Trophoblast cell (in vitro differentiated cells and primary cell): ENCODE data around the gene CACTIN.

Experiments used
- DNase-seq, 2 donors: peaks; one replicate each; pipeline ENCODE4 v3.0.0-alpha.2; 2016
- H2AFZ ChIP-seq: 2 replicates; pipeline ENCODE4 v1.6.1; 2013; ENCODE audit warnings: low read length, moderate library complexity, mild to moderate bottlenecking; ENCODE audit not compliant: insufficient read depth, poor library complexity
- H2AK5ac ChIP-seq: 2 replicates; pipeline ENCODE4 v1.6.1; 2013; ENCODE audit warnings: mild to moderate bottlenecking, low read length
- H2BK120ac ChIP-seq: 2 replicates; pipeline ENCODE4 v1.6.1; 2013; ENCODE audit warnings: low read length, mild to moderate bottlenecking, moderate library complexity; ENCODE audit not compliant: insufficient read depth, poor library complexity
- H2BK12ac ChIP-seq: 2 replicates; pipeline ENCODE4 v1.6.1; 2013; ENCODE audit warnings: mild to moderate bottlenecking, low read length, moderate library complexity
- H2BK5ac ChIP-seq: 2 replicates; pipeline ENCODE4 v1.6.1; 2013; ENCODE audit warnings: low read length, low read depth, moderate library complexity, mild to moderate bottlenecking; ENCODE audit not compliant: poor library complexity
- H3K14ac ChIP-seq: 2 replicates; pipeline ENCODE4 v1.6.1; 2013; ENCODE audit warnings: mild to moderate bottlenecking, low read length
- H3K18ac ChIP-seq: 2 replicates; pipeline ENCODE4 v1.6.1; 2013; ENCODE audit warnings: mild to moderate bottlenecking, low read length
- H3K23ac ChIP-seq: 2 replicates; pipeline ENCODE4 v1.6.1; 2013; ENCODE audit warnings: low read length
- H3K27ac ChIP-seq: 2 replicates; pipeline ENCODE4 v1.5.1; 2013; ENCODE audit warnings: low read depth, mild to moderate bottlenecking, inconsistent platforms, low read length, moderate library complexity
- H3K27me3 ChIP-seq: 2 replicates; pipeline ENCODE4 v1.6.1; 2013; ENCODE audit warnings: inconsistent platforms, mild to moderate bottlenecking, low read length, moderate library complexity; ENCODE audit not compliant: insufficient read depth
- H3K36me3 ChIP-seq, 2 experiments: 1 replicate in 1 of 2; 2 replicates in 1 of 2; pipeline ENCODE4 v1.6.1; 2013; ENCODE audit warnings: low read length in 2 of 2, mild to moderate bottlenecking in 2 of 2, moderate library complexity in 1 of 2; ENCODE audit not compliant: insufficient read depth in 2 of 2, control insufficient read depth in 1 of 2
- H3K4ac ChIP-seq: 2 replicates; pipeline ENCODE4 v1.6.1; 2013; ENCODE audit warnings: low read depth, mild to moderate bottlenecking, low read length, moderate library complexity
- H3K4me1 ChIP-seq, 2 experiments: 1 replicate in 1 of 2; 2 replicates in 1 of 2; pipeline ENCODE4 v1.6.1; 2013; ENCODE audit warnings: low read length in 2 of 2, mild to moderate bottlenecking in 2 of 2, moderate library complexity in 1 of 2; ENCODE audit not compliant: insufficient read depth in 2 of 2, control insufficient read depth in 1 of 2
- H3K4me2 ChIP-seq: 2 replicates; pipeline ENCODE4 v1.6.1; 2013; ENCODE audit warnings: inconsistent platforms, mild to moderate bottlenecking, low read length, moderate library complexity
- H3K4me3 ChIP-seq: 2 replicates; pipeline ENCODE4 v1.5.1; 2013; ENCODE audit warnings: mild to moderate bottlenecking, low read depth, low read length, inconsistent platforms
- H3K79me1 ChIP-seq: one replicate; pipeline ENCODE4 v1.6.1; 2013; ENCODE audit warnings: low read length
- H3K79me2 ChIP-seq: 2 replicates; pipeline ENCODE4 v1.6.1; 2013; ENCODE audit warnings: low read length, mild to moderate bottlenecking; ENCODE audit not compliant: control insufficient read depth, insufficient read depth, poor library complexity
- H3K9ac ChIP-seq: 2 replicates; pipeline ENCODE4 v1.6.1; 2013; ENCODE audit warnings: mild to moderate bottlenecking, low read length
- H3K9me3 ChIP-seq: 2 replicates; pipeline ENCODE4 v1.6.1; 2013; ENCODE audit warnings: low read depth, mild to moderate bottlenecking, control low read depth, inconsistent platforms, low read length; ENCODE audit not compliant: insufficient read depth
- H4K12ac ChIP-seq: 2 replicates; pipeline ENCODE4 v1.6.1; 2013; ENCODE audit warnings: low read depth, mild to moderate bottlenecking, low read length, moderate library complexity
- H4K8ac ChIP-seq: 2 replicates; pipeline ENCODE4 v1.6.1; 2013; ENCODE audit warnings: low read depth, mild to moderate bottlenecking, low read length, moderate library complexity
- H4K91ac ChIP-seq: one replicate; pipeline ENCODE4 v1.6.1; 2013; ENCODE audit warnings: low read depth, mild to moderate bottlenecking, low read length, moderate library complexity
- WGBS: extraction: QIAGEN DNeasy Blood & Tissue Kit; methylation state at CpG from one replicate; pipeline ENCODE4 v1.1.7; 2013; ENCODE audit warnings: missing lambda C conversion rate; ENCODE audit not compliant: insufficient read length, insufficient coverage; ENCODE audit errors: extremely low coverage; 5-methylcytosine and 5-hydroxymethylcytosine counted together

CACTIN gene

GRCh38 chr19:3672575-3672948, 46.0 kb upstream of the CACTIN start:
- Histone ChIP-seq H4K12ac (no peak overlapping the region), H3K4ac (no peak overlapping the region), H3K18ac (peak overlapping the region; percentile 75), H3K79me1 (peaks cover 16% of the 10 kb centered on the region), H3K27ac (no peak overlapping the region), H3K9ac (no peak overlapping the region), H3K9me3 (no peaks in the 10 kb centered on the region), H3K4me1 (peaks cover 17 to 32% of the 10 kb centered on the region in 2 experiments), H4K91ac (no peak overlapping the region), H3K27me3 (no peaks in the 10 kb centered on the region), H3K36me3 (peaks cover 0 to 8% of the 10 kb centered on the region in 2 experiments), H3K14ac (no peak overlapping the region), H4K8ac (no peak overlapping the region), H3K4me3 (no peak overlapping the region), H3K4me2 (no peak overlapping the region), H2BK12ac (no peak overlapping the region), H3K23ac (no peak overlapping the region), H2BK120ac (no peak overlapping the region), H3K79me2 (peaks cover 5% of the 10 kb centered on the region), H2AFZ (no peak overlapping the region), H2BK5ac (no peak overlapping the region), H2AK5ac (no peak overlapping the region)
- no CpG with 5 or more reads among the region's 8 CpGs for WGBS
- DNase-seq: no peak

GRCh38 chr19:3671680-3672574, 45.3 kb upstream of the CACTIN start:
- no peak overlapping the region for H2BK12ac ChIP-seq
- no peaks in the 10 kb centered on the region for H3K9me3 ChIP-seq
- no peak overlapping the region for H4K8ac ChIP-seq
- H3K27ac ChIP-seq: no peak overlapping the region
- peak overlapping the region; percentile 28 for H2AFZ ChIP-seq
- H2BK120ac ChIP-seq: no peak overlapping the region
- H3K36me3 ChIP-seq: peaks cover 3 to 8% of the 10 kb centered on the region in 2 experiments
- peak overlapping the region; percentile 75 for H3K18ac ChIP-seq
- no CpG with 5 or more reads among the region's 40 CpGs for WGBS
- H3K9ac ChIP-seq: no peak overlapping the region
- peaks cover 5% of the 10 kb centered on the region for H3K79me2 ChIP-seq
- H2AK5ac ChIP-seq: no peak overlapping the region
- peaks cover 16% of the 10 kb centered on the region for H3K79me1 ChIP-seq
- no peaks in the 10 kb centered on the region for H3K27me3 ChIP-seq
- peak overlapping the region; percentile 28 for H3K4ac ChIP-seq
- peaks cover 17 to 32% of the 10 kb centered on the region in 2 experiments for H3K4me1 ChIP-seq
- no peak overlapping the region for H3K4me2 ChIP-seq
- peak overlapping the region; percentile 72 for H4K91ac ChIP-seq
- no peak overlapping the region for H4K12ac ChIP-seq
- H3K14ac ChIP-seq: peak overlapping the region; percentile 51
- no peak overlapping the region for H3K4me3 ChIP-seq
- no peak overlapping the region for H3K23ac ChIP-seq
- H2BK5ac ChIP-seq: no peak overlapping the region
- no peak for DNase-seq

GRCh38 chr19:3670796-3671679, 44.4 kb upstream of the CACTIN start:
- DNase-seq: no peak

More at GRCh38 chr19:3670796-3671679, 44.4 kb upstream of the CACTIN start:
- no peak overlapping the region for H3K4me2 ChIP-seq
- no peak overlapping the region for H3K23ac ChIP-seq
- no peak overlapping the region for H3K4me3 ChIP-seq
- peak overlapping the region; percentile 6 for H2AK5ac ChIP-seq
- H3K4ac ChIP-seq: peak overlapping the region; percentile 61
- peaks cover 2% of the 10 kb centered on the region for H3K9me3 ChIP-seq
- H3K79me2 ChIP-seq: peaks cover 5% of the 10 kb centered on the region
- H4K91ac ChIP-seq: peak overlapping the region; percentile 72
- peak overlapping the region; percentile 49 for H3K27ac ChIP-seq
- H2BK5ac ChIP-seq: peak overlapping the region; percentile 38
- no CpG with 5 or more reads among the region's 45 CpGs for WGBS
- H3K18ac ChIP-seq: peak overlapping the region; percentile 82
- H2AFZ ChIP-seq: peak overlapping the region; percentile 32
- H3K79me1 ChIP-seq: peaks cover 16% of the 10 kb centered on the region
- H2BK12ac ChIP-seq: peak overlapping the region; percentile 55
- peak overlapping the region; percentile 49 for H4K8ac ChIP-seq
- no peak overlapping the region for H4K12ac ChIP-seq
- no peaks in the 10 kb centered on the region for H3K27me3 ChIP-seq
- peak overlapping the region; percentile 61 for H3K14ac ChIP-seq
- H3K36me3 ChIP-seq: peaks cover 8 to 10% of the 10 kb centered on the region in 2 experiments
- H2BK120ac ChIP-seq: peak overlapping the region; percentile 21
- peaks cover 17 to 32% of the 10 kb centered on the region in 2 experiments for H3K4me1 ChIP-seq
- no peak overlapping the region for H3K9ac ChIP-seq
